Measurements from ENCODE around the gene SELENBP1. TPM values are rescaled to one million over a fixed set of nuclear protein-coding genes. Genes with fewer than 3 reads are reported as not detected.

The SELENBP1 gene
- total RNA-seq, 1 experiment from 2014 or later = 46.7 TPM

GRCh38 chr1:151344291-151344690 is 28.2 kb downstream of the SELENBP1 start:
- no peak for DNase-seq (ENCODE audit: low spot score)

GRCh38 chr1:151343587-151343986 is 28.9 kb downstream of the SELENBP1 start:
- no peak for DNase-seq (ENCODE audit: low spot score)

DNA sequence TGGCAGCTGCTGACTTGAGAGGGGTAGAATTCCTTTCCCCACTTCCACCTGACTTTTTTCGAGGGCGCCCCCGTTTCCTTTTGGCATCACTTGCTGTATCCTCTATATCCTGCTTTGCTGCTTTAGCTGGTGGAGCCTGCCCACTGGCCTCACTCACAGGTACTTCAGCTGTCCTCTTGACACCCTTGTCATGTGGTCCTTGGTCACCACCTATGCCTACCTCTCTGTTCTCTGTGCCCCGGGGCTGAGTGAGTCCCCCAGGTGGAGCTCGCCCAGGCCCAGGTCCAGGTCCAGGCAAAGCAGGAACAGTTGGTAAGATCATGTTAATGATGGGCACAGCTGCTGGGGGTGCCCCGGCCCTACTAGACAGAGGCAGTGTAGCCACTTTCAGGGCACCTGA is 29.9 kb downstream of the SELENBP1 start:
- DNase-seq (ENCODE audit: low spot score) = no peak

GRCh38 chr1:151342021-151342420 is 30.5 kb downstream of the SELENBP1 start:
- DNase-seq (ENCODE audit: low spot score) = no peak

DNA sequence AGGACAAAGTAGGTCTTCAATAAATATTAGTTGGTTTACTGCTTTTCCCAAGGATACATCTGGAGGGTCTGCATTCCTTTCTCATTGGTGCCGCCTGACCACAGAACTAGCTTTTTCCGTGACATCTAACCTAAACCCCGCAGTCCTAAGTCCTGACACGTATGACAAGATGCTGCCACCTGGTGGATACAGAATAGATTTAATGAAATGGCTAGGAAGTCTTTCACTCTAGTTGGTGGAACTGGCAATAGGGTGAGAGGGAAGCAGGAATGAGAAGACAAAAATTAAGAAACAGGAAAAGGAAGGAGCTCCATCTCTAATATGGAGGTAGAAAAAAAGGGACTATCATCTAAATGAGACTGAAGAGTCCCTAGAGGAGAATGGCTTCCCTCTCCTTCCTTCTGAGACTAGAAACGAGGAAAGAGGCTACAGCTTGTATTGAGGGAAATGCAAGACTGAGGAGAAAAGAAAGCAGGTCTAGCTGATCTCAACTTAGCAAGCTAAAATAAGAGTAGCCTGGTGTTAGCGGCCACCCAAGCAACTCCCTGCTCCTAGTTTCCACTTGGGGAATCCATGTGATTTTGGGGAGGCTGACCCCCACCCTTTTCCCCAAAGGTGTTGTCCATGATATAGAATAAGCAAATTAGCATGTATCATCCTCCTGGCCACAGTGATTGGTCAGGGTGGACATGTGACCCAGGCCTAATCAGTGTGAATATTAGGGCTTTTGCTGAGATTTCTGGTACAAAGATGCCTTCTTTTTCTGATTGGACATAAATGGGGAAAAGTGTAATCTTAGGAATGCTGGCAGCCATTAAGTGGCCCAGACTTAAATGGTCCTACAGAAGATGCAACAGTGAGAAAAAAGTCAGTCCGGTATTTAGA is 31.4 kb downstream of the SELENBP1 start:
- DNase-seq (ENCODE audit: low spot score) = peak; percentile 82

DNA sequence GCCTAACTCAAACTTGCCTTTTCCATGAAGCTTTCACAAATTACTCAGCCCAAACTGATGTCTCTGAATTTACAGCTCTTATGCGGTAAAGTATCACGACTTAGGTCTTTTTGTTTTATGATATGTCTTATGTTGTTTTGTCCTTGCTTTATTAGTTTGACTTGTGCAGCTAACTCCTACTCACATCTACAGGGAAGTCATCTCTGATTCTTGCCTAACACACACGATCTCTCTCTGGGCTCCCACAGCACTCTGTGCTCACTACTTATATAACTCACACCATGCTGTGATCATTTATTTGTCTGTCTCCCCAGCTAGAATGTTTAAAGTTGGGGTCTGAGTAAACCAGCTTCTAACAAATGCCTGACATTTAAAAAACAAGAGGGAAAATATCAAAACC is 35.9 kb downstream of the SELENBP1 start:
- no peak for DNase-seq (ENCODE audit: low spot score)

DNA sequence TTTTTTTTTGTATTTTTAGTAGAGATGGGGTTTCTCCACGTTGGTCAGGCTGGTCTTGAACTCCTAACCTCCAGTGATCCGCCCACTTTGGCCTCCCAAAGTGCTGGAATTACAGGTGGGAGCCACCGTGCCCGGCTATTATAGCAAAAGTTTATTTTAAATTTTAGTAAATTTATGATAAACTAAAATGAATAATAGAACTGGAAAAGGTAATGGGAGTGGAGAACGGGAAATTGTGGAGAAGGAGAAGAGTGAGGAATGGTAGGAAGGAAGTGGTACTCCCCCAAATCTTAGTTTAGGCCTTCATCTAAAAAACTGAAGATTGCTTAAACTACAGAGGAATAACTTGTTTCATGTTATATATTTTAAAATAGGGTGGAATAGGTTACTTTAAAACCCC is 37.7 kb downstream of the SELENBP1 start:
- DNase-seq (ENCODE audit: low spot score) = no peak

DNA sequence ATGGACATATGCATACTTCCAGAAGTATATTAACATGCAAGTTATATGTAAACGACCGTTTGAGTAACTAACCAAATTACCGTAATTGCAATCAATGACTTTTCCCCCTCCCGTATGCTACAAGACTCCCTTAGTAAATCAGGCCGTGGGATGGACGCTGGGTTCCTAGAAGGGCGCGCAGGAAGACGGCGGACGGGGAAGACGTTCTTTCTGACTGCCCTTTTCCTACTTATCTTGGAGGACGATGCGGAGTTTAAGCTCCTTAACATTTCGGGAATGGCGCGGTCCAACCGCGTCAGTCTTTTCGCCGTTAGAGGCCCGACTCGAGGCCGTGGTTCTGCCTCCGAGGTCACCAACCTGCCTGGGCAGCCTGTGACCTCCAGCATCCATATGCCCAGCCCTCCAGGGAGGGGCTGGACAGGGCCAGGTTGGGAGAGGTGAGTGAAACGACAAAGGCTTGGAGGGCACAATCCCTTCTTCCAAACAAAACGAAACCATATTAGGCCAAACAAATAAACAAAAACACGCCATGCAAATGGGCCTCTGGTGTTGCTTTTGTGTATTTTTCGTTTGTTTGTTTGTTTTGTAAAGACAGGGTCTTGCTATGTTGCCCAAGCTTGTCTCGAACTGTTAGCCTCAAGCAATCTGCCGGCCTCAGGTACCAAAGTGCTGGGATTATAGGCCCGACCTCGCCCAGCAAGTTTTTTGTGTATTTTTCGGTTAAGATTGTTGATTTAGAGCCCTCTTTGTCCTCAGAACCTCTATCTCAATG is 44.4 kb downstream of the SELENBP1 start:
- no peak for DNase-seq (ENCODE audit: low spot score)

- DNase-seq (ENCODE audit: low spot score) = peak; percentile 98
Measured at GRCh38 chr1:151327223-151327902, 45.1 kb downstream of the SELENBP1 start, which contains the start of gene PI4KB. Gene PI4KB (minus strand): TSS chr1:151327416. CDS start chr1:151316481, 10,935 bp downstream.

DNA sequence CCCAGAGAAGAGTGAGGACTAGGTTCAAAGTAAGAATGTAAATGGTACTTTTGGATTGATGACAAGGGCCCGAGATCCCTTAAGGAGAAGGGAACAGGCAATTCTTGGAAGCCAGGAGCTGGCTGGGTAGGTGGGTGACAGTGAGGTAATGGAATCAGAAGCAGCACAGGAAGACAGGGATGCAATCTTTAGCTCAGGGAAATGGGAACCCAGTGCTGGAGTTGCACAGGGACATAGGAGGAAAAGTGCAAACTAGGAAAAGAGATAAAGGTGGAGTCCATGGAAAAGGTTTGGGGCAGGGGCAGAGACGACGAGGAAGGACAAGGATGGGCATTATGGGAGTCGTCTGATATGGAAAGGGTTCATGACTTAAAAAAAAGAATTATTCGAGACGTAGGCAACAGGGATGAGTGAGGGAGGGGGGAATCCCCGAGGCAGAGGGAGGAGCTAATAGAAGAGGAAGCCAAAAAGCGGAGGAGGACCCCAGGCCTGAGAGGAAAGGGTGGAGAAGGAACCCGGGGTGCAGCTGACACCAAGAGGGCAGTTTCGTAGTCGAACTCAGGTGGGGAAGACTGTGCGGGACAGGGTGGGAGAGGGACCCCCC is 45.8 kb downstream of the SELENBP1 start:
- no peak for DNase-seq (ENCODE audit: low spot score)

DNA sequence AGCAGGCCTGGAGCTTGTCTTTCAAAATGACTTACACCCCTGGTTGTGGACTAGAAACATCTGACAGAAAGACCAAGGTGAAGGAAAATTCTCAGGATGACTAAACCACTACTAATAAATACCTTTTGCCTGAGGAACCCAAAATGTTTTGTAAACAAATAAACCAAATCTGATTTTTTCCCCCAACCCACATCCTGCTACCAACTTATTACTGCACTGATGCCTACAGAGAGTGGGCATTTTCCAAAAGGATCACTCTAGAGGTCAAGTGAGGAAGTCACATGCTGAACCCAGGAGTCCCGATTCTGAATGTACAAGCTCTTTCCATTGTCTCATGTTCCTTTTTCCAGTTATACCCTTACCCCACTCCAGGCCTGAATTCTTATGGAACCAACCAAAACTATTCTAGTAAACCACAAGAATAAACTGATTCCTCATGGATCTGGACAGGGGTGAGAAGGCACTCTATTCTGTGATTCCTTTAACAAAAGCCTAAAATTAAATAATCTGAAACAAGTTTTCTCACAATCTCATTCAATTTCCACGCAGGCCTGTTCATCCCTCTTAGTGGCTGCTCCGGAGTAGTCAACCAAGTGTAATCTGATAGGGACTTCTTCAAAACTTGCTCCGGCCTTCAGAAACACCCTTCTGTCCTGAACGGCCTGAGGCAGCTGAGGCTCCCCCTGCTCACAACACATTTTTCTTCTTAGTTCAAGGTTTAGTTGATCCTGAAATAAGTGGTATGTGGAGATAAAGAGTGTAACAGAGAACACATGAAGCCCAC is 46.7 kb downstream of the SELENBP1 start:
- DNase-seq (ENCODE audit: low spot score) = no peak

DNA sequence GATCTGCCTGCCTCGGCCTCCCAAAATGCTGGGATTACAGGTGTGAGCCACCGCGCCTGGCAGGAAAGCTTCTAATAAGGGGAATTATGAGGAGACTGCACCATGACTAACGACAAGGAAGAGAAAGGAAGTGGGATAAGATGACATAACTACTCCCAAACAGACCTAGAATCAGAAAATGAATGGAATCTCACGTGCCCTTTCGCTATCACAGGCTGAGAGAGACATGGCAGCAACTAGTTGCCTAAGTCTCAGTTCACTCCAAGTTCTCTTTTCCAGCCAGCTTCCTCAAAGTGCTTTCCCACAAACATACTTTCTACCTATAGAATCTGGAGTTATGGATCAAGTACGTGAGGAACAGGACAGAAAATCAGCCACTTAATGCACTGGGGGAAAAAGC is 47.3 kb downstream of the SELENBP1 start:
- DNase-seq (ENCODE audit: low spot score) = no peak

- DNase-seq (ENCODE audit: low spot score) = no peak
Measured at GRCh38 chr1:151324390-151324930, 48.0 kb downstream of the SELENBP1 start.

GRCh38 chr1:151318975-151319374 is 53.5 kb downstream of the SELENBP1 start:
- DNase-seq (ENCODE audit: low spot score) = no peak

GRCh38 chr1:151315565-151316235 is 56.8 kb downstream of the SELENBP1 start:
- DNase-seq (ENCODE audit: low spot score) = no peak

Other genes with a start within 250 kb of the SELENBP1 start
- gene SEMA6C, start 226.1 kb downstream of the SELENBP1 start, total RNA-seq (2014; rRNA removed; shearing (Covaris generic)) = 0.13 TPM in 1 of 2 replicates, not detected in the other
- gene TNFAIP8L2, start 216.1 kb downstream of the SELENBP1 start, total RNA-seq (2014; rRNA removed; shearing (Covaris generic)) = not detected in 2 replicates
- 0.43 and 0.60 TPM in 2 replicates for gene LYSMD1, start 206.8 kb downstream of the SELENBP1 start, total RNA-seq (2014; rRNA removed; shearing (Covaris generic))
- 37.6 and 48.4 TPM in 2 replicates for gene SCNM1, start 206.6 kb downstream of the SELENBP1 start, total RNA-seq (2014; rRNA removed; shearing (Covaris generic))
- not detected in 2 replicates for gene TMOD4, start 196.7 kb downstream of the SELENBP1 start, total RNA-seq (2014; rRNA removed; shearing (Covaris generic))
- 48.9 and 49.1 TPM in 2 replicates for gene VPS72, start 182.5 kb downstream of the SELENBP1 start, total RNA-seq (2014; rRNA removed; shearing (Covaris generic))
- gene PIP5K1A, start 174.2 kb downstream of the SELENBP1 start, total RNA-seq (2014; rRNA removed; shearing (Covaris generic)) = 23.6 and 31.2 TPM in 2 replicates
- 190 and 195 TPM in 2 replicates for gene PSMD4, start 118.0 kb downstream of the SELENBP1 start, total RNA-seq (2014; rRNA removed; shearing (Covaris generic))
- 39.2 TPM in 2 replicates for gene ZNF687, start 90.4 kb downstream of the SELENBP1 start, total RNA-seq (2014; rRNA removed; shearing (Covaris generic))
- gene PI4KB, start 45.3 kb downstream of the SELENBP1 start, total RNA-seq (2014; rRNA removed; shearing (Covaris generic)) = 35.9 and 42.7 TPM in 2 replicates
- gene RFX5, start 25.5 kb downstream of the SELENBP1 start, total RNA-seq (2014; rRNA removed; shearing (Covaris generic)) = 50.4 and 54.9 TPM in 2 replicates
- gene PSMB4, start 26.9 kb upstream of the SELENBP1 start, total RNA-seq (2014; rRNA removed; shearing (Covaris generic)) = 393 and 398 TPM in 2 replicates
- 19.1 and 22.0 TPM in 2 replicates for gene POGZ, start 86.8 kb upstream of the SELENBP1 start, total RNA-seq (2014; rRNA removed; shearing (Covaris generic))
- 23.5 and 30.7 TPM in 2 replicates for gene CGN, start 138.7 kb upstream of the SELENBP1 start, total RNA-seq (2014; rRNA removed; shearing (Covaris generic))
- gene TUFT1, start 167.6 kb upstream of the SELENBP1 start, total RNA-seq (2014; rRNA removed; shearing (Covaris generic)) = 30.5 and 36.9 TPM in 2 replicates
- 13.3 and 13.9 TPM in 2 replicates for gene SNX27, start 239.3 kb upstream of the SELENBP1 start, total RNA-seq (2014; rRNA removed; shearing (Covaris generic))

All from HT-29 (cell line).